Mesenchymal stem cell (in vitro differentiated cells and primary cell): ENCODE measurements around the gene FCRLA.

Experiments used
- DNase-seq: peaks from one replicate; pipeline ENCODE4 v3.0.0-alpha.2; 2013
- H2AFZ ChIP-seq: one replicate; pipeline ENCODE4 v1.6.1; 2013; ENCODE audit warnings: low read depth, mild to moderate bottlenecking, control low read depth, inconsistent platforms, low read length, moderate library complexity
- H2AK5ac ChIP-seq: 2 replicates; pipeline ENCODE4 v1.6.1; 2013; ENCODE audit warnings: low read length, moderate library complexity, mild to moderate bottlenecking, inconsistent platforms; ENCODE audit not compliant: severe bottlenecking
- H2BK120ac ChIP-seq: one replicate; pipeline ENCODE4 v1.6.1; 2013; ENCODE audit warnings: low read depth, mild to moderate bottlenecking, inconsistent platforms, low read length, moderate library complexity
- H2BK12ac ChIP-seq, 2 experiments: one replicate each; pipeline ENCODE4 v1.6.1; 2013; ENCODE audit warnings: inconsistent platforms in 2 of 2, low read length in 2 of 2, mild to moderate bottlenecking in 2 of 2, moderate library complexity in 2 of 2, control low read depth in 1 of 2
- H2BK15ac ChIP-seq: one replicate; pipeline ENCODE4 v1.6.1; 2013; ENCODE audit warnings: mild to moderate bottlenecking, low read depth, inconsistent platforms; ENCODE audit not compliant: poor library complexity, severe bottlenecking
- H2BK5ac ChIP-seq: 2 replicates; pipeline ENCODE4 v1.6.1; 2013; ENCODE audit warnings: low read depth, mild to moderate bottlenecking, low read length, control low read depth, inconsistent platforms; ENCODE audit not compliant: poor library complexity, severe bottlenecking
- H3K14ac ChIP-seq, 2 experiments: one replicate each; pipeline ENCODE4 v1.6.1; 2013; ENCODE audit warnings: inconsistent platforms in 2 of 2, low read length in 2 of 2, control low read depth in 1 of 2, mild to moderate bottlenecking in 1 of 2, moderate library complexity in 1 of 2
- H3K18ac ChIP-seq, 2 experiments: one replicate each; pipeline ENCODE4 v1.6.1; 2013; ENCODE audit warnings: inconsistent platforms in 2 of 2, low read length in 2 of 2, control low read depth in 1 of 2, low read depth in 1 of 2, mild to moderate bottlenecking in 1 of 2
- H3K23ac ChIP-seq, 2 experiments: one replicate each; pipeline ENCODE4 v1.6.1; 2013; ENCODE audit warnings: inconsistent platforms in 2 of 2, low read length in 2 of 2, mild to moderate bottlenecking in 2 of 2, moderate library complexity in 2 of 2, control low read depth in 1 of 2
- H3K27ac ChIP-seq: 2 replicates; pipeline ENCODE4 v1.5.1; 2013; ENCODE audit warnings: mild to moderate bottlenecking, moderate library complexity, low read length, control low read depth, inconsistent platforms; ENCODE audit not compliant: poor library complexity, severe bottlenecking
- H3K27me3 ChIP-seq, 2 experiments: 2 replicates each; pipeline versions ENCODE4 v1.6.1 to v1.7.0; 2013; ENCODE audit warnings: low read length in 2 of 2, mild to moderate bottlenecking in 2 of 2, moderate library complexity in 2 of 2, control low read depth in 1 of 2, inconsistent platforms in 1 of 2; ENCODE audit not compliant: control insufficient read depth in 1 of 2, insufficient read depth in 1 of 2
- H3K36me3 ChIP-seq, 2 experiments: 2 replicates each; pipeline versions ENCODE4 v1.6.1 to v1.7.0; 2013; ENCODE audit warnings: low read length in 2 of 2, control low read depth in 1 of 2, inconsistent platforms in 1 of 2, low read depth in 1 of 2, mild to moderate bottlenecking in 1 of 2; ENCODE audit not compliant: insufficient read depth in 2 of 2, control insufficient read depth in 1 of 2
- H3K4ac ChIP-seq, 2 experiments: one replicate each; pipeline ENCODE4 v1.6.1; 2013; ENCODE audit warnings: inconsistent platforms in 2 of 2, low read length in 2 of 2, mild to moderate bottlenecking in 2 of 2, moderate library complexity in 2 of 2, control low read depth in 1 of 2, low read depth in 1 of 2
- H3K4me1 ChIP-seq: 2 replicates; pipeline ENCODE4 v1.6.1; 2013; ENCODE audit warnings: low read depth, low read length, control low read depth; ENCODE audit not compliant: control insufficient read depth, insufficient read depth
- H3K4me2 ChIP-seq: 2 replicates; pipeline ENCODE4 v1.6.1; 2013; ENCODE audit warnings: low read length, mild to moderate bottlenecking, inconsistent platforms; ENCODE audit not compliant: poor library complexity, severe bottlenecking
- H3K4me3 ChIP-seq, 2 experiments: 2 replicates each; pipeline versions ENCODE4 v1.5.1 to v1.7.0; 2013; ENCODE audit warnings: low read length in 2 of 2, mild to moderate bottlenecking in 2 of 2, control low read depth in 1 of 2, low read depth in 1 of 2; ENCODE audit not compliant: insufficient read depth in 1 of 2
- H3K79me1 ChIP-seq: replicated peaks from 2 replicates; pipeline ENCODE4 v1.6.1; 2013; ENCODE audit warnings: mild to moderate bottlenecking, control low read depth, low read length, inconsistent platforms; ENCODE audit not compliant: poor library complexity, severe bottlenecking
- H3K9ac ChIP-seq: 2 replicates; pipeline ENCODE4 v1.7.0; 2013; ENCODE audit warnings: mild to moderate bottlenecking, low read length, moderate library complexity
- H3K9me3 ChIP-seq: 2 replicates; pipeline ENCODE4 v1.7.0; 2013; ENCODE audit warnings: mild to moderate bottlenecking, low read length; ENCODE audit not compliant: control insufficient read depth
- H4K8ac ChIP-seq: one replicate; pipeline ENCODE4 v1.6.1; 2013; ENCODE audit warnings: inconsistent platforms, mild to moderate bottlenecking, low read length, moderate library complexity
- H4K91ac ChIP-seq: one replicate; pipeline ENCODE4 v1.6.1; 2013; ENCODE audit warnings: mild to moderate bottlenecking, low read length, inconsistent platforms
- WGBS: methylation state at CpG from one replicate; pipeline ENCODE4 v1.1.7; 2013; ENCODE audit warnings: mixed read lengths; 5-methylcytosine and 5-hydroxymethylcytosine counted together

Gene FCRLA

GRCh38 chr1:161731981-161732718 is 25.1 kb downstream of the FCRLA start:
- H4K91ac ChIP-seq = no peak overlapping the region
- no peak overlapping the region for H3K4me3 ChIP-seq
- DNase-seq = no peak
- no peak overlapping the region for H3K4me2 ChIP-seq
- no peak overlapping the region for H2BK5ac ChIP-seq
- no peak overlapping the region for H2BK15ac ChIP-seq
- H3K18ac ChIP-seq = no peak overlapping the region
- no peak overlapping the region for H2AFZ ChIP-seq
- H3K4ac ChIP-seq = no peak overlapping the region
- H2BK12ac ChIP-seq = no peak overlapping the region
- no peaks in the 10 kb centered on the region for H3K36me3 ChIP-seq
- peaks cover 4% of the 10 kb centered on the region for H3K4me1 ChIP-seq
- H3K27ac ChIP-seq = no peak overlapping the region
- 71% methylated on average over 4 of the region's 5 CpGs for WGBS
- no peak overlapping the region for H3K9ac ChIP-seq
- H3K9me3 ChIP-seq = no peaks in the 10 kb centered on the region
- H3K14ac ChIP-seq = no peak overlapping the region
- H3K79me1 ChIP-seq = no peaks in the 10 kb centered on the region
- no peak overlapping the region for H2AK5ac ChIP-seq
- no peak overlapping the region for H4K8ac ChIP-seq
- peaks cover 0 to 27% of the 10 kb centered on the region in 2 experiments for H3K27me3 ChIP-seq
- H2BK120ac ChIP-seq = no peak overlapping the region
- no peak overlapping the region for H3K23ac ChIP-seq

GRCh38 chr1:161733526-161733925 is 26.5 kb downstream of the FCRLA start:
- no peak overlapping the region for H2BK12ac ChIP-seq
- peaks cover 0 to 33% of the 10 kb centered on the region in 2 experiments for H3K27me3 ChIP-seq

GRCh38 chr1:161735837-161736236 is 28.8 kb downstream of the FCRLA start:
- Histone ChIP-seq H3K27me3 (peaks cover 0 to 38% of the 10 kb centered on the region in 2 experiments), H3K14ac (no peak overlapping the region), H3K4me2 (no peak overlapping the region), H4K91ac (no peak overlapping the region), H3K4me3 (no peak overlapping the region), H2AK5ac (no peak overlapping the region), H3K4me1 (no peaks in the 10 kb centered on the region), H3K36me3 (no peaks in the 10 kb centered on the region), H2BK120ac (no peak overlapping the region), H3K4ac (no peak overlapping the region), H4K8ac (no peak overlapping the region), H2BK5ac (no peak overlapping the region), H3K9me3 (no peaks in the 10 kb centered on the region), H3K18ac (no peak overlapping the region), H3K23ac (no peak overlapping the region), H2BK15ac (no peak overlapping the region), H3K27ac (no peak overlapping the region), H3K79me1 (no peaks in the 10 kb centered on the region), H3K9ac (no peak overlapping the region), H2BK12ac (no peak overlapping the region), H2AFZ (no peak overlapping the region)
- WGBS = 100% methylated on average over 3 of the region's 3 CpGs
- DNase-seq = no peak

More at GRCh38 chr1:161733526-161733925, 26.5 kb downstream of the FCRLA start:
- no peak overlapping the region for H3K23ac ChIP-seq
- H2BK120ac ChIP-seq = no peak overlapping the region
- H3K36me3 ChIP-seq = no peaks in the 10 kb centered on the region
- H3K4me3 ChIP-seq = no peak overlapping the region
- H2BK15ac ChIP-seq = no peak overlapping the region
- no peak overlapping the region for H3K14ac ChIP-seq
- H3K9me3 ChIP-seq = no peaks in the 10 kb centered on the region
- H3K27ac ChIP-seq = no peak overlapping the region
- H2AK5ac ChIP-seq = no peak overlapping the region
- no peak overlapping the region for H3K18ac ChIP-seq
- no peak overlapping the region for H4K91ac ChIP-seq
- H3K4me1 ChIP-seq = no peaks in the 10 kb centered on the region
- H2BK5ac ChIP-seq = no peak overlapping the region
- DNase-seq = peak; percentile 85
- H3K9ac ChIP-seq = peak overlapping the region; percentile 55
- no peak overlapping the region for H3K4ac ChIP-seq
- WGBS = 0% methylated on average over 1 of the region's 1 CpG
- no peak overlapping the region for H3K4me2 ChIP-seq
- H2AFZ ChIP-seq = no peak overlapping the region
- H4K8ac ChIP-seq = no peak overlapping the region
- H3K79me1 ChIP-seq = no peaks in the 10 kb centered on the region

- Histone ChIP-seq H3K27me3 (peaks cover 0 to 34% of the 10 kb centered on the region in 2 experiments), H2BK5ac (no peak overlapping the region)
- WGBS = 28% methylated on average over 2 of the region's 4 CpGs
These were observed 29.4 kb downstream of the FCRLA start for GRCh38 chr1:161736335-161736969.

More at GRCh38 chr1:161736335-161736969, 29.4 kb downstream of the FCRLA start:
- no peak overlapping the region for H3K4me3 ChIP-seq
- H2BK12ac ChIP-seq = no peak overlapping the region
- no peaks in the 10 kb centered on the region for H3K4me1 ChIP-seq
- no peak overlapping the region for H2BK15ac ChIP-seq
- H3K14ac ChIP-seq = no peak overlapping the region
- no peak overlapping the region for H4K91ac ChIP-seq
- H2AFZ ChIP-seq = no peak overlapping the region
- peak overlapping the region in 1 of 2 experiments; percentile 33 for H3K18ac ChIP-seq
- H2AK5ac ChIP-seq = no peak overlapping the region
- no peak overlapping the region for H3K4me2 ChIP-seq
- H3K9me3 ChIP-seq = no peaks in the 10 kb centered on the region
- H3K23ac ChIP-seq = no peak overlapping the region
- no peak overlapping the region for H2BK120ac ChIP-seq
- H3K36me3 ChIP-seq = no peaks in the 10 kb centered on the region
- DNase-seq = no peak
- no peaks in the 10 kb centered on the region for H3K79me1 ChIP-seq
- peak overlapping the region; percentile 23 for H4K8ac ChIP-seq
- no peak overlapping the region for H3K27ac ChIP-seq
- peak overlapping the region; percentile 10 for H3K9ac ChIP-seq
- no peak overlapping the region for H3K4ac ChIP-seq
